Erythroblast (primary cell): Measurements from ENCODE around the gene NPB.

ENCODE experiments used
- GATA1 ChIP-seq: IDR thresholded peaks from 2 replicates; pipeline ENCODE4 v1.6.1; 2011; ENCODE audit warnings: low read depth, mild to moderate bottlenecking, control low read depth, low read length, moderate library complexity
- POLR2A ChIP-seq: IDR thresholded peaks from 2 replicates; pipeline ENCODE4 v1.6.1; 2011; ENCODE audit warnings: mild to moderate bottlenecking, low read length

- TF ChIP-seq POLR2A (no peak), GATA1 (no peak)
Measured at GRCh38 chr17:81940538-81941483, 38.8 kb downstream of the NPB start.
